ENCODE results near the gene SCAF4. TPM values are rescaled to one million over a fixed set of nuclear protein-coding genes. Genes with fewer than 3 reads are reported as not detected.

The SCAF4 gene
- total and polyA plus RNA-seq, 10 of the 15 experiments (the other 5 are each of a cell fraction or from before 2014, with no cell fraction given): 4.3 to 49.3 (median 16.0) TPM

- no peak for TF ChIP-seq ZBTB40 (IDR thresholded peaks at IDR 0.05; ENCODE audit: borderline replicate concordance)
- no peak for TF ChIP-seq SUPT20H (IDR thresholded peaks at IDR 0.05; ENCODE audit: borderline replicate concordance, control insufficient read depth, low read depth, low read length)
- peak; percentile 37; the same call in 1 of the 2 replicates for TF ChIP-seq NR2F1 (conservative IDR thresholded peaks at IDR 0.05)
- TF ChIP-seq ZNF24 (IDR thresholded peaks at IDR 0.05): no peak
- TF ChIP-seq NKRF (conservative IDR thresholded peaks at IDR 0.05): peak; percentile 35; the same call in 1 of the 2 replicates
- no peak for TF ChIP-seq CHD1 (IDR thresholded peaks at IDR 0.05; ENCODE audit: low read depth, low read length)
- TF ChIP-seq KAT2A (conservative IDR thresholded peaks at IDR 0.05; ENCODE audit: control insufficient read depth, low read depth, low read length): no peak
- TF ChIP-seq POLR2AphosphoS5 (IDR thresholded peaks at IDR 0.05; ENCODE audit: low read length): no peak
- TF ChIP-seq, protein P1, sequence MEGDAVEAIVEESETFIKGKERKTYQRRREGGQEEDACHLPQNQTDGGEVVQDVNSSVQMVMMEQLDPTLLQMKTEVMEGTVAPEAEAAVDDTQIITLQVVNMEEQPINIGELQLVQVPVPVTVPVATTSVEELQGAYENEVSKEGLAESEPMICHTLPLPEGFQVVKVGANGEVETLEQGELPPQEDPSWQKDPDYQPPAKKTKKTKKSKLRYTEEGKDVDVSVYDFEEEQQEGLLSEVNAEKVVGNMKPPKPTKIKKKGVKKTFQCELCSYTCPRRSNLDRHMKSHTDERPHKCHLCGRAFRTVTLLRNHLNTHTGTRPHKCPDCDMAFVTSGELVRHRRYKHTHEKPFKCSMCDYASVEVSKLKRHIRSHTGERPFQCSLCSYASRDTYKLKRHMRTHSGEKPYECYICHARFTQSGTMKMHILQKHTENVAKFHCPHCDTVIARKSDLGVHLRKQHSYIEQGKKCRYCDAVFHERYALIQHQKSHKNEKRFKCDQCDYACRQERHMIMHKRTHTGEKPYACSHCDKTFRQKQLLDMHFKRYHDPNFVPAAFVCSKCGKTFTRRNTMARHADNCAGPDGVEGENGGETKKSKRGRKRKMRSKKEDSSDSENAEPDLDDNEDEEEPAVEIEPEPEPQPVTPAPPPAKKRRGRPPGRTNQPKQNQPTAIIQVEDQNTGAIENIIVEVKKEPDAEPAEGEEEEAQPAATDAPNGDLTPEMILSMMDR (IDR thresholded peaks at IDR 0.05 in 2 of 3, conservative IDR thresholded peaks at IDR 0.05 in 1 of 3; ENCODE audit: control insufficient read depth in 2 of 3, extremely low read depth in 1 of 3, insufficient read depth in 1 of 3, low read depth in 3 of 3, low read length in 3 of 3): peak in 2 of 3 experiments; percentile 1 to 32; a peak in 1 of 6 replicates
- peak; percentile 91; the same call in 1 of the 2 replicates for TF ChIP-seq ASH2L (IDR thresholded peaks at IDR 0.05; ENCODE audit: borderline replicate concordance, low read depth)
- TF ChIP-seq, protein P2, sequence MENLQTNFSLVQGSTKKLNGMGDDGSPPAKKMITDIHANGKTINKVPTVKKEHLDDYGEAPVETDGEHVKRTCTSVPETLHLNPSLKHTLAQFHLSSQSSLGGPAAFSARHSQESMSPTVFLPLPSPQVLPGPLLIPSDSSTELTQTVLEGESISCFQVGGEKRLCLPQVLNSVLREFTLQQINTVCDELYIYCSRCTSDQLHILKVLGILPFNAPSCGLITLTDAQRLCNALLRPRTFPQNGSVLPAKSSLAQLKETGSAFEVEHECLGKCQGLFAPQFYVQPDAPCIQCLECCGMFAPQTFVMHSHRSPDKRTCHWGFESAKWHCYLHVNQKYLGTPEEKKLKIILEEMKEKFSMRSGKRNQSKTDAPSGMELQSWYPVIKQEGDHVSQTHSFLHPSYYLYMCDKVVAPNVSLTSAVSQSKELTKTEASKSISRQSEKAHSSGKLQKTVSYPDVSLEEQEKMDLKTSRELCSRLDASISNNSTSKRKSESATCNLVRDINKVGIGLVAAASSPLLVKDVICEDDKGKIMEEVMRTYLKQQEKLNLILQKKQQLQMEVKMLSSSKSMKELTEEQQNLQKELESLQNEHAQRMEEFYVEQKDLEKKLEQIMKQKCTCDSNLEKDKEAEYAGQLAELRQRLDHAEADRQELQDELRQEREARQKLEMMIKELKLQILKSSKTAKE (IDR thresholded peaks at IDR 0.05; ENCODE audit: low read depth, poor library complexity, severe bottlenecking): no peak
- TF ChIP-seq EGR1 (IDR thresholded peaks at IDR 0.05; ENCODE audit: borderline replicate concordance in 1 of 2, low read depth in 2 of 2, low read length in 2 of 2): no peak
- TF ChIP-seq MEF2B (IDR thresholded peaks at IDR 0.05; ENCODE audit: partially characterized antibody, poor library complexity, severe bottlenecking): no peak
- no peak for TF ChIP-seq FOS (IDR thresholded peaks at IDR 0.05; ENCODE audit: borderline replicate concordance, extremely low read depth, insufficient read length)
- TF ChIP-seq SRF (IDR thresholded peaks at IDR 0.05; ENCODE audit: low read depth in 2 of 2, low read length in 2 of 2): no peak
Observed at GRCh38 chr21:31731056-31731856, 662 bp downstream of the SCAF4 start (continued).
